ENCODE measurements around the gene SLC8A2. TPM values are rescaled to one million over a fixed set of nuclear protein-coding genes. Genes with fewer than 3 reads are reported as not detected.

SLC8A2 gene
- total RNA-seq, 1 donor from 2014 or later: 0.26 TPM

DNA sequence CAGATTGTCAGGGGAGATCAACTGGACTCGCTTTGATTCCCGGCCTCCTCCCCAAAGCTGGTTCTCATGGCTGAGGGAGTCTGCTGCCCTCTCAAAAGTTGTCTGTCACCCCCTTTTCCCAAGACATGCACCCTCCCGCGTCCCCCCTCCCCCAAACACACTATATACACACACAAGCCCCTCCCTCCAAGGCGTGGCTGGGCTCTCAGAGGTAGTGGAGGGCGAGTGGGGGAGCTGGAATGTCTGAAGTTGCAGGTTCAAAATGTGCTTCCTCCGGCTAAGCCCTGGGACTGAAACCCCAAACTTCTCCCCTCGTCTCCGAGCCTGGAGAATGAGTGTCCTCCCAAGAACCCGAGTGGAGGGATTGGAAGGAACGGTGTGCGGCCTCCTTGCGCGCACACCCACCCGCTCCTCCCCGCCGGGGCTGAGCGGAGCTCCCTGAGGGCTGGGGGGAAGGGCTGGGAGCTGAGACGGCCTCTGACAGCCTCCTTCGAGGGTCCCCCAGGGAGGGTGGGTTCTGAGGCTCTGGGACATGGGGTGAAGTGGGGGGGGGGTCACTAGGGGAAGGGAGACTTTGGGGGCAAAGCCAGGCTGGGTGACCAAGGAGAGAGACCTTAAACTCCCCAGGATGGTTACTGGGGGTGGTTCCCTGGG is 42.4 kb downstream of the SLC8A2 start:
- DNase-seq (ENCODE audit: low read depth) (no peak), FAIRE-seq (no peak)
- Histone ChIP-seq H3K36me3 (ENCODE audit: control insufficient read depth, insufficient read depth, low read length) (no peaks in the 10 kb centered on the region), H3K4me3 (ENCODE audit: low read depth, low read length) (no peak overlapping the region), H3K27me3 (ENCODE audit: control insufficient read depth, insufficient read depth, low read length) (no peaks in the 10 kb centered on the region)
- TF ChIP-seq, protein P1, sequence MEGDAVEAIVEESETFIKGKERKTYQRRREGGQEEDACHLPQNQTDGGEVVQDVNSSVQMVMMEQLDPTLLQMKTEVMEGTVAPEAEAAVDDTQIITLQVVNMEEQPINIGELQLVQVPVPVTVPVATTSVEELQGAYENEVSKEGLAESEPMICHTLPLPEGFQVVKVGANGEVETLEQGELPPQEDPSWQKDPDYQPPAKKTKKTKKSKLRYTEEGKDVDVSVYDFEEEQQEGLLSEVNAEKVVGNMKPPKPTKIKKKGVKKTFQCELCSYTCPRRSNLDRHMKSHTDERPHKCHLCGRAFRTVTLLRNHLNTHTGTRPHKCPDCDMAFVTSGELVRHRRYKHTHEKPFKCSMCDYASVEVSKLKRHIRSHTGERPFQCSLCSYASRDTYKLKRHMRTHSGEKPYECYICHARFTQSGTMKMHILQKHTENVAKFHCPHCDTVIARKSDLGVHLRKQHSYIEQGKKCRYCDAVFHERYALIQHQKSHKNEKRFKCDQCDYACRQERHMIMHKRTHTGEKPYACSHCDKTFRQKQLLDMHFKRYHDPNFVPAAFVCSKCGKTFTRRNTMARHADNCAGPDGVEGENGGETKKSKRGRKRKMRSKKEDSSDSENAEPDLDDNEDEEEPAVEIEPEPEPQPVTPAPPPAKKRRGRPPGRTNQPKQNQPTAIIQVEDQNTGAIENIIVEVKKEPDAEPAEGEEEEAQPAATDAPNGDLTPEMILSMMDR (IDR thresholded peaks at IDR 0.05; ENCODE audit: insufficient read depth, low read length, severe bottlenecking): no peak

DNA sequence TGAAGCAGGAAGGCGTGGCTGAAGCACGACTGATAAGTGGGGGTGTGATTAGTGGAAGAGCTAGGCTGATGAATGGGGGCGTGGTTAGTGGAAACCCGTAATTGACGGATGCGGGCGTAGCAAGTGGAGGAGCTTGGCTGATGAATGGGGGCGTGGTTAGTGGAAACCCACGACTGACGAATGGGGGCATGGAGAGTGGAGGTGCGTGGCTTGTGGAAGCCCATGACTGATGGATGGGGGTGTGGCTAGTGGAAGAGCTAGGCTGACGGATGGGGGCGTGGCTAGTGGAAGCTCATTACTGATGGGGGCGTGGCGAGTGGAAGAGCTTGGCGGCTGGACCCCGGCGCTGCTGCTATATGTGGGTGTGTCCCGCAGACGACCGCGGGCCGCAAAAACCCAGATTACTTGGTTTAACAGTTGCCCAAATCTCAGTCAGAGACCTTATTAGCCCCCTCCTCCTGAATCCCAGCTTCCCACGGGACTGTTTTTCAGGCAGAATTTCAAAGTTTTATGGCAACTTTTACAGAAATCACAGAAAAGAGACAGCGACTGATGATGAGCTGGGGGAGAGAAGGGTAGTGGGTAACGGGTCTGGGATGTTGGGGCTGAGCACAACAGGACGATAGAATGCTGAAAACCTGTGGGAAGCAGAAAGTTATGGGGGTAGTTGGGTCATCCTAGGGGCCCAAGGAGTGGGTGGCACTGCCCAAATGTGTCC is 43.4 kb downstream of the SLC8A2 start:
- peak; percentile 88 for FAIRE-seq
- Histone ChIP-seq H3K27me3 (ENCODE audit: control insufficient read depth, insufficient read depth, low read length) (peaks cover 6% of the 10 kb centered on the region), H3K36me3 (ENCODE audit: control insufficient read depth, insufficient read depth, low read length) (no peaks in the 10 kb centered on the region), H3K4me3 (ENCODE audit: low read depth, low read length) (no peak overlapping the region)
- TF ChIP-seq, protein P1 (IDR thresholded peaks at IDR 0.05; ENCODE audit: insufficient read depth, low read length, severe bottlenecking): no peak
- DNase-seq (ENCODE audit: low read depth): peak; percentile 99

DNA sequence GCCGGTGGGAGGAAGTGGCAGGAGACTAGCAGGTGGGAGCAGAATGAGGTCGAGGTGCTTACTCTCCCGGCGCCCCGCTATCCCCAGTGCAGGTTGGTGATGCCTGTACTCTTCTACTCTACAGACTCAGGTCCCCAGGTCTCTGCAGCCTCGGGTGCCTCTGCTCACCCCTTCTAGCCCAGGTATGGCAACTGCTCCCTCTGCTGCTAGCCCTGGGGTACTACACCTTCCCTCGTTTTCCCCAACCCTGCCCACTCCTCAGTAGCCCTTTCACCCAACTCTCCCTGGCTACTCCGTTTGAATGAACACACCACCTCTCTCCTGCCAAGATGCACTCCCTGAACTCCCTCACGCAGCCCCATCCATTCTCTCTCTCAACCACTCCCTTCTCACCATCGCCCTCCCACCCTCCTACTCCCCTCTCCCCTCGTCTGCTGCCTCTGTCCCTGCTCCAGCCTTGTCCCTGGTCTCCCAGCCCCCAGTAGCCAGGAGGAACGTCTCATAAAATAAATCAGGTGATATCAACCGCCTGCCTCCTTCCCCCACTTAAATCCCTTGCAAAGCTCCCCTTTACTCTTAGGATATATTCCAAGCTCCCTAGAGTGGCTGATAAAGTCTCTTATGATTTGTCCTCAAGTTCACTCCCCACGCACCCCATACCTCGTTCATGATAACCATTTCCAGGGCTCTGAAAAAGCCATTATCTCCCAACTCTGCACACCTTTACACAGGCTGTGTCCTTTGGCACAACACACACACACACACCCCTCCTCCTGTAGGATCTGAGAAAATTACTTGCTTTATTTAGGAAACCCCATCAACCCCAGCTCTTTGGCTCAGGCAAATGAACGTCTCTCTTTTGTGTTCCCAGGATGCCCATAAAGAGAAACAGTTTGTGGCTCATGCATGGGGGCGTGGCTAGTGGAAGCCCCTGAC is 44.2 kb downstream of the SLC8A2 start:
- Histone ChIP-seq H3K27me3 (ENCODE audit: control insufficient read depth, insufficient read depth, low read length) (peaks cover 12% of the 10 kb centered on the region), H3K36me3 (ENCODE audit: control insufficient read depth, insufficient read depth, low read length) (no peaks in the 10 kb centered on the region), H3K4me3 (ENCODE audit: low read depth, low read length) (no peak overlapping the region)
- FAIRE-seq (no peak), DNase-seq (ENCODE audit: low read depth) (peak; percentile 44)
- TF ChIP-seq, protein P1 (IDR thresholded peaks at IDR 0.05; ENCODE audit: insufficient read depth, low read length, severe bottlenecking): peak; percentile 97

DNA sequence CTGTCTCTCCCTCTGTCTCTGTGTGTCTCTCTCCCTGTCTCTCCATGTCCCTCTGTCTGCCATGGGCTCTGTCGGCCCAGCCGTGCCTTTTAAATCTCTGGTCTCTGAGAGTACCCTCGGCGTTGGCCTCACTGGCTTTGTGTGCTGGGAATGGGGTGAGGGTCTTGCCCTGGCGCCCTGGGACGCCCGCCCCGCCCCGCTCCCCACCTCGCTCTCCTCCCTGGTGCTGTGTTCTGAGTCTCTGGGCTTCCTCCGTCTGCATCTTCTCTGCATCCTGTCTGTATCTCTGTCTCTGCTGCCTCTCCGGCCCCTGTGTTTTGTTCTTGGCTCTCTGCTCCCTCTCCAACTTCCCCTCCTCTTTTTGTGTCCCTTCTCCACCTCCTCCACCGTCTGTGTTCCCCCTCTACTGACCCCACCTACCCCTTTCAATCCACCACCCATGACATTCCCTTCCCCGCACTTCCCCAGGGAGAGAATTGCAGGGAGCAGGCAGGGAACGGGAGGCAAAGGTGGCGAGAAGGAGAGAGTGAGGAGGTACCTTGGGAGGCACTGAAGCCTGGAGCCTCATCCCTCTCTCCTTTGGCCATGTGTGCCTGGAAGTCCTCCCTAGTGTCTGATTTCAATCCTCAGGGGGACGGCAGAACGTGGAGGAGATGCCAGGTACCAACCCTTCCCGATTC is 48.4 kb downstream of the SLC8A2 start:
- Histone ChIP-seq H3K36me3 (ENCODE audit: control insufficient read depth, insufficient read depth, low read length) (no peaks in the 10 kb centered on the region), H3K27me3 (ENCODE audit: control insufficient read depth, insufficient read depth, low read length) (peaks cover 38% of the 10 kb centered on the region), H3K4me3 (ENCODE audit: low read depth, low read length) (no peak overlapping the region)
- TF ChIP-seq, protein P1 (IDR thresholded peaks at IDR 0.05; ENCODE audit: insufficient read depth, low read length, severe bottlenecking): no peak
- no peak for DNase-seq (ENCODE audit: low read depth)
- no peak for FAIRE-seq

DNA sequence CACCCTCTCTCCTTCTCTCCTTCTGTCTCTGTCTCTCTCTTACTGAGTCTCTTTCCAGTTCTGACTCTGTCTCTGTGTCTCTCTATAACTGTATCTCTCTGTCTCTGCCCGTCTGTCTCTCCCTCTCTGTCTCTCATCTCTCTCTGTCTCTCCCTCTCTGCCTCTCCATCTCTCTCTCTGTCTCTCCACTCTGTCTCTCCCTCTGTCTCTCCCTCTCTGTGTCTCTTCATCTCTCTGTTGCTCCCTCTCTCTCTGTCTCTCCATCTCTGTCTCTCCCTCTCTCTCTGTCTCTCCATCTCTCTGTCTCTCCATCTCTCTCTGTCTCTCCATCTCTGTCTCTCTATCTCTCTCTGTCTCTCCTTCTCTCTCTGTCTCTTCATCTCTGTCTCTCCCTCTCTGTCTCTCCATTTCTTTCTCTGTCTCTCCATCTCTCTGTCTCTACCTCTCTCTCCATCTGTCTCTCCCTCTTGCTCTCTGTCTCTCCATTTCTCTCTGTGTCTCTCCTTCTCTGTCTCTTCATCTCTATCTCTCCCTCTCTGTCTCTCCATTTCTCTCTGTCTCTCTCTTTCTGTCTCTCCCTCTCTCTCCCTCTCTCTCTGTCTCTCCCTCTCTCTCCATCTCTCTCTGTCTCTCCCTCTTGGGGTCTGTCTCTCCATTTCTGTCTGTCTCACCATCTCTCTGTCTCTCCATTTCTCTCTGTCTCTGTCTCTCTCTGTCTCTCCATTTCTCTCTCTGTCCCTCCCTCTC is 49.1 kb downstream of the SLC8A2 start:
- TF ChIP-seq, protein P1 (IDR thresholded peaks at IDR 0.05; ENCODE audit: insufficient read depth, low read length, severe bottlenecking): no peak
- Histone ChIP-seq H3K27me3 (ENCODE audit: control insufficient read depth, insufficient read depth, low read length) (peaks cover 44% of the 10 kb centered on the region), H3K4me3 (ENCODE audit: low read depth, low read length) (no peak overlapping the region), H3K36me3 (ENCODE audit: control insufficient read depth, insufficient read depth, low read length) (no peaks in the 10 kb centered on the region)
- no peak for FAIRE-seq
- DNase-seq (ENCODE audit: low read depth): no peak
